H9 (cell line): ENCODE results near the gene CCSER1. TPM values are rescaled to one million over a fixed set of nuclear protein-coding genes. Genes with fewer than 3 reads are reported as not detected.

Source experiments
- DNase-seq: peaks from one replicate; pipeline ENCODE4 v3.0.0-alpha.2; 2017
- H2AFZ ChIP-seq: one replicate; pipeline ENCODE4 v1.6.1; 2013; ENCODE audit warnings: mild to moderate bottlenecking, low read length, control low read depth, moderate library complexity
- H2AK5ac ChIP-seq: 2 replicates; pipeline ENCODE4 v1.6.1; 2013; ENCODE audit warnings: low read length, control low read depth, mixed read lengths; ENCODE audit not compliant: insufficient read length
- H2BK120ac ChIP-seq: one replicate; pipeline ENCODE4 v1.6.1; 2013; ENCODE audit warnings: low read depth, mild to moderate bottlenecking, low read length, control low read depth, inconsistent platforms; ENCODE audit not compliant: poor library complexity, severe bottlenecking
- H2BK12ac ChIP-seq: 2 replicates; pipeline ENCODE4 v1.6.1; 2013; ENCODE audit warnings: low read length, control low read depth, mixed read lengths, low read depth; ENCODE audit not compliant: insufficient read length
- H2BK15ac ChIP-seq: 2 replicates; pipeline ENCODE4 v1.6.1; 2013; ENCODE audit warnings: low read depth, low read length, control low read depth
- H2BK20ac ChIP-seq: one replicate; pipeline ENCODE4 v1.6.1; 2013; ENCODE audit warnings: low read depth, mild to moderate bottlenecking, low read length, control low read depth, inconsistent platforms; ENCODE audit not compliant: poor library complexity, severe bottlenecking
- H2BK5ac ChIP-seq: 2 replicates; pipeline ENCODE4 v1.6.1; 2013; ENCODE audit warnings: low read length, control low read depth, mixed read lengths; ENCODE audit not compliant: insufficient read length
- H3K14ac ChIP-seq: 2 replicates; pipeline ENCODE4 v1.6.1; 2013; ENCODE audit warnings: low read length, control low read depth; ENCODE audit not compliant: insufficient read depth
- H3K18ac ChIP-seq: 2 replicates; pipeline ENCODE4 v1.6.1; 2013; ENCODE audit warnings: low read depth, mild to moderate bottlenecking, mixed read lengths, low read length, control low read depth; ENCODE audit not compliant: insufficient read length
- H3K23ac ChIP-seq: 2 replicates; pipeline ENCODE4 v1.6.1; 2013; ENCODE audit warnings: low read length, control low read depth, mixed read lengths, low read depth; ENCODE audit not compliant: insufficient read length
- H3K23me2 ChIP-seq: 2 replicates; pipeline ENCODE4 v1.6.1; 2013; ENCODE audit warnings: low read depth, mild to moderate bottlenecking, mixed read lengths, low read length, control low read depth; ENCODE audit not compliant: insufficient read length, poor library complexity, severe bottlenecking
- H3K27ac ChIP-seq: 2 replicates; pipeline ENCODE4 v1.5.1; 2013; ENCODE audit warnings: low read length, control low read depth, mixed read lengths, low read depth; ENCODE audit not compliant: insufficient read length
- H3K27me3 ChIP-seq: 2 replicates; pipeline ENCODE4 v1.6.1; 2013; ENCODE audit warnings: low read length, control low read depth, inconsistent platforms; ENCODE audit not compliant: insufficient read depth
- H3K4ac ChIP-seq: 2 replicates; pipeline ENCODE4 v1.6.1; 2013; ENCODE audit warnings: low read depth, mild to moderate bottlenecking, control low read depth, inconsistent platforms, low read length, moderate library complexity
- H3K4me1 ChIP-seq: 2 replicates; pipeline ENCODE4 v1.6.1; 2013; ENCODE audit warnings: low read length, control low read depth, inconsistent platforms; ENCODE audit not compliant: insufficient read depth
- H3K4me2 ChIP-seq: 2 replicates; pipeline ENCODE4 v1.6.1; 2013; ENCODE audit warnings: low read length, control low read depth, mixed read lengths; ENCODE audit not compliant: insufficient read length, insufficient read depth
- H3K56ac ChIP-seq: 2 replicates; pipeline ENCODE4 v1.6.1; 2013; ENCODE audit warnings: low read depth, mild to moderate bottlenecking, mixed read lengths, low read length, control low read depth; ENCODE audit not compliant: insufficient read length
- H3K79me1 ChIP-seq: 2 replicates; pipeline ENCODE4 v1.6.1; 2013; ENCODE audit warnings: low read depth, mild to moderate bottlenecking, moderate library complexity, low read length, control low read depth, inconsistent platforms; ENCODE audit not compliant: insufficient read depth, poor library complexity, severe bottlenecking
- H3K79me2 ChIP-seq: 2 replicates; pipeline ENCODE4 v1.6.1; 2013; ENCODE audit warnings: low read length, control low read depth, inconsistent platforms; ENCODE audit not compliant: insufficient read depth
- H3K9ac ChIP-seq: 2 replicates; pipeline ENCODE4 v1.6.1; 2013; ENCODE audit warnings: low read length, control low read depth, mixed read lengths; ENCODE audit not compliant: insufficient read length; ENCODE audit errors: extremely low read depth
- H3K9me3 ChIP-seq: one replicate; pipeline ENCODE4 v1.6.1; 2013; ENCODE audit warnings: low read depth, low read length, inconsistent platforms; ENCODE audit not compliant: control insufficient read depth
- H3T11ph ChIP-seq: one replicate; pipeline ENCODE4 v1.6.1; 2013; ENCODE audit warnings: mild to moderate bottlenecking, low read length, control low read depth, inconsistent platforms
- H4K20me1 ChIP-seq: one replicate; pipeline ENCODE4 v1.6.1; 2013; ENCODE audit not compliant: control insufficient read depth, insufficient read length, insufficient read depth
- H4K5ac ChIP-seq: 2 replicates; pipeline ENCODE4 v1.6.1; 2013; ENCODE audit warnings: low read depth, mild to moderate bottlenecking, mixed read lengths, low read length, control low read depth; ENCODE audit not compliant: insufficient read length
- H4K8ac ChIP-seq: replicated peaks from 2 replicates; pipeline ENCODE4 v1.6.1; 2013; ENCODE audit warnings: low read length, control low read depth, mixed read lengths, low read depth; ENCODE audit not compliant: insufficient read length
- H4K91ac ChIP-seq: 2 replicates; pipeline ENCODE4 v1.6.1; 2013; ENCODE audit warnings: low read depth, mild to moderate bottlenecking, moderate library complexity, mixed read lengths, low read length, control low read depth; ENCODE audit not compliant: insufficient read length
- H3K27ac Mint-ChIP-seq, 3 experiments: 2 replicates in 2 of 3; 3 replicates in 1 of 3; pipeline ENCODE4 v1.8.0; 2020 to 2021; ENCODE audit warnings: mixed read lengths in 3 of 3, mild to moderate bottlenecking in 1 of 3, moderate library complexity in 1 of 3
- H3K27me3 Mint-ChIP-seq: 2 replicates; pipeline ENCODE4 v1.8.0; 2021; ENCODE audit warnings: low read depth, mild to moderate bottlenecking, moderate library complexity, mixed read lengths
- H3K36me3 Mint-ChIP-seq, 3 experiments: 2 replicates in 2 of 3; 3 replicates in 1 of 3; pipeline ENCODE4 v1.8.0; 2020 to 2021; ENCODE audit warnings: low read depth in 3 of 3, mixed read lengths in 3 of 3; ENCODE audit not compliant: insufficient read depth in 1 of 3
- H3K4me1 Mint-ChIP-seq, 2 experiments: 2 replicates each; pipeline ENCODE4 v1.8.0; 2020; ENCODE audit warnings: mixed read lengths in 2 of 2
- H3K4me3 Mint-ChIP-seq, 2 experiments: 2 replicates in 1 of 2; 3 replicates in 1 of 2; pipeline ENCODE4 v1.8.0; 2020 to 2021; ENCODE audit warnings: mild to moderate bottlenecking in 2 of 2, mixed read lengths in 2 of 2, moderate library complexity in 1 of 2
- H3K9me3 Mint-ChIP-seq, 2 experiments: 2 replicates in 1 of 2; 3 replicates in 1 of 2; pipeline ENCODE4 v1.8.0; 2020; ENCODE audit warnings: mild to moderate bottlenecking in 2 of 2, mixed read lengths in 2 of 2, moderate library complexity in 1 of 2
- WGBS: extraction: QIAGEN DNeasy Blood & Tissue Kit; methylation state at CpG from one replicate; pipeline ENCODE4 v1.1.7; 2013; ENCODE audit warnings: missing lambda C conversion rate, low lambda C conversion rate, mixed read lengths; ENCODE audit not compliant: insufficient read length; ENCODE audit errors: extremely low coverage; 5-methylcytosine and 5-hydroxymethylcytosine counted together
- total RNA-seq: library from RNA; stranded (reverse); gene quantifications from 2 replicates; pipeline ENCODE4 v1.2.1, GENCODE V29; 2021
- TF ChIP-seq, protein P1 (sequence below): fragments of 200-600 bp; sonication (generic); conservative IDR thresholded peaks from 3 replicates; pipeline ENCODE4 v1.8.0; 2021; ENCODE audit warnings: antibody characterized with exemption, mild to moderate bottlenecking

CCSER1 gene
- total RNA-seq, 1 experiment from 2014 or later = 0.37 TPM

- no peak overlapping the region for H4K5ac ChIP-seq
- no peaks in the 10 kb centered on the region; a peak in 1 of 7 replicates for H3K36me3 Mint-ChIP-seq
Observed at GRCh38 chr4:91032725-91033445, 905.7 kb downstream of the CCSER1 start.

More at GRCh38 chr4:91032725-91033445, 905.7 kb downstream of the CCSER1 start:
- no peaks in the 10 kb centered on the region for H3K79me2 ChIP-seq
- no peak overlapping the region for H2AK5ac ChIP-seq
- DNase-seq = no peak
- H2BK5ac ChIP-seq = no peak overlapping the region
- no peaks in the 10 kb centered on the region for H3K23me2 ChIP-seq
- H3K4me1 ChIP-seq = no peaks in the 10 kb centered on the region
- no peak overlapping the region for H3K9ac ChIP-seq
- H3K18ac ChIP-seq = no peak overlapping the region
- no peak overlapping the region for H2BK15ac ChIP-seq
- H3K9me3 ChIP-seq = no peaks in the 10 kb centered on the region
- H3K27me3 ChIP-seq = no peaks in the 10 kb centered on the region
- no peak overlapping the region for H2BK120ac ChIP-seq
- no peaks in the 10 kb centered on the region for H3K79me1 ChIP-seq
- H2BK12ac ChIP-seq = no peak overlapping the region
- peaks cover 2 to 4% of the 10 kb centered on the region in 2 experiments; a peak in 2 of 4 replicates for H3K4me1 Mint-ChIP-seq
- H3K27me3 Mint-ChIP-seq = no peaks in the 10 kb centered on the region
- WGBS = no CpG with 5 or more reads among the region's 4 CpGs
- H3K23ac ChIP-seq = no peak overlapping the region
- H3K27ac ChIP-seq = no peak overlapping the region
- no peak overlapping the region for H3K4ac ChIP-seq
- no peak overlapping the region for H2AFZ ChIP-seq
- H3K4me2 ChIP-seq = no peak overlapping the region
- no peaks in the 10 kb centered on the region for H3K9me3 Mint-ChIP-seq
- H3K14ac ChIP-seq = no peak overlapping the region
- no peak overlapping the region for H2BK20ac ChIP-seq
- H3K27ac Mint-ChIP-seq = no peak overlapping the region
- no peak overlapping the region for H3K56ac ChIP-seq
- H4K20me1 ChIP-seq = no peaks in the 10 kb centered on the region
- H4K8ac ChIP-seq = no peak overlapping the region
- no peak overlapping the region for H3K4me3 Mint-ChIP-seq
- TF ChIP-seq, protein P1, sequence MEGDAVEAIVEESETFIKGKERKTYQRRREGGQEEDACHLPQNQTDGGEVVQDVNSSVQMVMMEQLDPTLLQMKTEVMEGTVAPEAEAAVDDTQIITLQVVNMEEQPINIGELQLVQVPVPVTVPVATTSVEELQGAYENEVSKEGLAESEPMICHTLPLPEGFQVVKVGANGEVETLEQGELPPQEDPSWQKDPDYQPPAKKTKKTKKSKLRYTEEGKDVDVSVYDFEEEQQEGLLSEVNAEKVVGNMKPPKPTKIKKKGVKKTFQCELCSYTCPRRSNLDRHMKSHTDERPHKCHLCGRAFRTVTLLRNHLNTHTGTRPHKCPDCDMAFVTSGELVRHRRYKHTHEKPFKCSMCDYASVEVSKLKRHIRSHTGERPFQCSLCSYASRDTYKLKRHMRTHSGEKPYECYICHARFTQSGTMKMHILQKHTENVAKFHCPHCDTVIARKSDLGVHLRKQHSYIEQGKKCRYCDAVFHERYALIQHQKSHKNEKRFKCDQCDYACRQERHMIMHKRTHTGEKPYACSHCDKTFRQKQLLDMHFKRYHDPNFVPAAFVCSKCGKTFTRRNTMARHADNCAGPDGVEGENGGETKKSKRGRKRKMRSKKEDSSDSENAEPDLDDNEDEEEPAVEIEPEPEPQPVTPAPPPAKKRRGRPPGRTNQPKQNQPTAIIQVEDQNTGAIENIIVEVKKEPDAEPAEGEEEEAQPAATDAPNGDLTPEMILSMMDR = no peak
- H3T11ph ChIP-seq = no peak overlapping the region
- H4K91ac ChIP-seq = no peak overlapping the region
